Adrenal gland (tissue), 5 donors: ENCODE results near the gene SLC3A2.

Source experiments
- POLR2A ChIP-seq, 2 donors: fragments of 450-650 bp; IDR thresholded peaks; one replicate each; pipeline ENCODE4 v1.6.1; 2017; ENCODE audit warnings: antibody characterized with exemption in 2 of 2, mild to moderate bottlenecking in 2 of 2, moderate library complexity in 1 of 2
- TF ChIP-seq, protein P1 (sequence below), 6 experiments: fragments of 450-650 bp in 4 of 6; fragments of 200-600 bp in 2 of 6; sonication (generic) in 1 of 6; IDR thresholded peaks; 1 replicate in 5 of 6; 2 replicates in 1 of 6; pipeline versions ENCODE4 v1.5.1 to v1.8.0; 2016 to 2021; ENCODE audit warnings: antibody characterized with exemption in 6 of 6, mild to moderate bottlenecking in 2 of 6, moderate library complexity in 1 of 6
- donor health status: DM: no; HTN: no; CAD: no.

DNA sequence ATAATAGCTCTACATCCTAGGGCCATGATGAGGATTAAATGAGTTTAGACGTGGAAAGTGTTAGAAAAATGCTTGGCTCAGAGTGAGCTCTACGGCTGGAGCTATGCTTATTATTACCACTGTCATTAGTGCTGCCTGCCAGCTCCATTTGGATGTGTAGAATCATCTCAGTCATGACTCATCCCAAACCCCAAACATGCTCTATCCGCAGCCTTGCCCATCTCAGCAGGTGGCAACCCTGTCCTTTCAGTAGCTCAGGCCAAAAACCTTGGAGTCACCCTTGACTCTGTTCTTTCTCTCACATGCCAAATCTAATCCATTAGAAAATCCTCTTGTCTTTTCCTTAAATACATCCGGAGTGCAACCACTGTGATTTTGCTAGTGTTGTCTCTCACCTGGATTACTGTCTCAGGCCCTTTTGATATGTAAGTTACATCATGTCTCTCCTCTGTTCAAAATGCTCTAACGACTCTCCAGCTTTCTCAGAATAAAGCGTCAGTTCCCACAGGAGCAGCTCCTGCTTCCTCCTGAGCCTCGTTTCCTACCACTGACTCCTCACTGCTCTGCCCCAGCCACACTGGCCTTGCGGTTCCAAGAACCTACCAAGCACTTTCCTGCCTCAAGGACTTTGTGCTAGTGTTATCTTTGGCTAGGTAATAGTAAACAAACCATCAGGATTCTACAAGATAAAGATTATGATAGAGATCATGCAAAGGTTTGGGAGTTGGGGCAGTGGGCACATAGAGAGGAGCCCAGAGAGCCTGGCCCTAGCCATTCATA, 51.0 kb downstream of the SLC3A2 start:
- TF ChIP-seq, protein P1, sequence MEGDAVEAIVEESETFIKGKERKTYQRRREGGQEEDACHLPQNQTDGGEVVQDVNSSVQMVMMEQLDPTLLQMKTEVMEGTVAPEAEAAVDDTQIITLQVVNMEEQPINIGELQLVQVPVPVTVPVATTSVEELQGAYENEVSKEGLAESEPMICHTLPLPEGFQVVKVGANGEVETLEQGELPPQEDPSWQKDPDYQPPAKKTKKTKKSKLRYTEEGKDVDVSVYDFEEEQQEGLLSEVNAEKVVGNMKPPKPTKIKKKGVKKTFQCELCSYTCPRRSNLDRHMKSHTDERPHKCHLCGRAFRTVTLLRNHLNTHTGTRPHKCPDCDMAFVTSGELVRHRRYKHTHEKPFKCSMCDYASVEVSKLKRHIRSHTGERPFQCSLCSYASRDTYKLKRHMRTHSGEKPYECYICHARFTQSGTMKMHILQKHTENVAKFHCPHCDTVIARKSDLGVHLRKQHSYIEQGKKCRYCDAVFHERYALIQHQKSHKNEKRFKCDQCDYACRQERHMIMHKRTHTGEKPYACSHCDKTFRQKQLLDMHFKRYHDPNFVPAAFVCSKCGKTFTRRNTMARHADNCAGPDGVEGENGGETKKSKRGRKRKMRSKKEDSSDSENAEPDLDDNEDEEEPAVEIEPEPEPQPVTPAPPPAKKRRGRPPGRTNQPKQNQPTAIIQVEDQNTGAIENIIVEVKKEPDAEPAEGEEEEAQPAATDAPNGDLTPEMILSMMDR (IDR thresholded peaks at IDR 0.05) = no peak
- TF ChIP-seq POLR2A (IDR thresholded peaks at IDR 0.05) = no peak
